ENCODE data around the gene GRID1. TPM values are rescaled to one million over a fixed set of nuclear protein-coding genes. Genes with fewer than 3 reads are reported as not detected.

The GRID1 gene
- total and polyA plus RNA-seq, 9 of the 15 experiments (the other 6 are each of a cell fraction or from before 2014, with no cell fraction given) = 0.01 to 7.2 (median 1.2) TPM

DNA sequence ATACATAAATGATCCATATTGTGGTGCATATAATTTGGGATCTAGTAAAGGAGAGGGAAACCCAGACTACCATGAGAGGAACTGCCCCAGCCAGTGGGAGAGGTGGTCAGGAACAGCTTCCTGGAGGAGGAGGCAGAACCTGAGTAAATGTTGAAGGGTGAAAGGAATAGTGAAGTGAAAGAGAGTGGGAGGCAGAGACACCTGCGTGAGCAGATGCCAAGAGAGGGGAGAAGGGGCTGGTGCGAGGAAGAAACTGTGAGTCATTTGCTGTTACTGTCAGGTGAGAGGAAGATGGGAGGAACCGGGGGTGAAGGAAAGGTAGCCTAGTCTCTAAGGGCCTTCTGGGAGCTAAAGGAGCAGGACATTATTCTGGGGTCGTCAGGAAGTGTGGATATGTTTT is 294.8 kb downstream of the GRID1 start:
- no peaks in the 10 kb centered on the region; a peak in 1 of 5 replicates for H3K4me1 ChIP-seq (replicated peaks in 1 of 2; ENCODE audit: control insufficient read depth in 2 of 2, insufficient read depth in 2 of 2, low read length in 2 of 2)
- ChIA-PET CTCF (ENCODE audit: low intra/inter-chr PET ratio) (no interaction called here), POLR2A (interaction anchor here (0.9 to 1.0 kb wide), 2 partner anchors 14 to 39 kb away, joined by 3 read pairs; no protein-coding TSS in a partner anchor)
- intact Hi-C loops (cut with micrococcal nuclease) (no loop called here), in situ Hi-C loops (cut with MboI) (no loop called here)
- DNase-seq (ENCODE audit: extremely low read depth in 1 of 4, low spot score in 3 of 4) = no peak
- no peak overlapping the region for H2AFZ ChIP-seq (ENCODE audit: low read depth, low read length)
- no peaks in the 10 kb centered on the region for H4K20me1 ChIP-seq (replicated peaks; ENCODE audit: control insufficient read depth, insufficient read depth, low read length)
- 2% methylated on average over 4 of the region's 4 CpGs for WGBS (ENCODE audit: insufficient coverage, low coverage, missing lambda C conversion rate)
- no peaks in the 10 kb centered on the region for H3K9me3 ChIP-seq (replicated peaks; ENCODE audit: control insufficient read depth, insufficient read depth, low read depth, low read length)
- ATAC-seq = no peak
- peaks cover 6 to 44% of the 10 kb centered on the region in 2 experiments for H3K27me3 ChIP-seq (ENCODE audit: control insufficient read depth in 2 of 2, insufficient read depth in 2 of 2, low read length in 2 of 2)
- BruUV-seq (replicated peaks) = no TSS peak
- H3K4me3 ChIP-seq = no peak overlapping the region
- H3K9ac ChIP-seq (ENCODE audit: insufficient read depth in 1 of 2, low read depth in 2 of 2, low read length in 2 of 2) = no peak overlapping the region
- TF ChIP-seq, protein P1, sequence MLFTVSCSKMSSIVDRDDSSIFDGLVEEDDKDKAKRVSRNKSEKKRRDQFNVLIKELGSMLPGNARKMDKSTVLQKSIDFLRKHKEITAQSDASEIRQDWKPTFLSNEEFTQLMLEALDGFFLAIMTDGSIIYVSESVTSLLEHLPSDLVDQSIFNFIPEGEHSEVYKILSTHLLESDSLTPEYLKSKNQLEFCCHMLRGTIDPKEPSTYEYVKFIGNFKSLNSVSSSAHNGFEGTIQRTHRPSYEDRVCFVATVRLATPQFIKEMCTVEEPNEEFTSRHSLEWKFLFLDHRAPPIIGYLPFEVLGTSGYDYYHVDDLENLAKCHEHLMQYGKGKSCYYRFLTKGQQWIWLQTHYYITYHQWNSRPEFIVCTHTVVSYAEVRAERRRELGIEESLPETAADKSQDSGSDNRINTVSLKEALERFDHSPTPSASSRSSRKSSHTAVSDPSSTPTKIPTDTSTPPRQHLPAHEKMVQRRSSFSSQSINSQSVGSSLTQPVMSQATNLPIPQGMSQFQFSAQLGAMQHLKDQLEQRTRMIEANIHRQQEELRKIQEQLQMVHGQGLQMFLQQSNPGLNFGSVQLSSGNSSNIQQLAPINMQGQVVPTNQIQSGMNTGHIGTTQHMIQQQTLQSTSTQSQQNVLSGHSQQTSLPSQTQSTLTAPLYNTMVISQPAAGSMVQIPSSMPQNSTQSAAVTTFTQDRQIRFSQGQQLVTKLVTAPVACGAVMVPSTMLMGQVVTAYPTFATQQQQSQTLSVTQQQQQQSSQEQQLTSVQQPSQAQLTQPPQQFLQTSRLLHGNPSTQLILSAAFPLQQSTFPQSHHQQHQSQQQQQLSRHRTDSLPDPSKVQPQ (CRISPR knock-in tag; IDR thresholded peaks at IDR 0.05; ENCODE audit: borderline replicate concordance) = no peak
- TF ChIP-seq ZFP36 (IDR thresholded peaks at IDR 0.05; ENCODE audit: low read depth, low read length, partially characterized antibody) = peak; percentile 28
- FAIRE-seq = no peak
- H3K36me3 ChIP-seq (ENCODE audit: control insufficient read depth, insufficient read depth, low read length) = no peaks in the 10 kb centered on the region
- H3K4me2 ChIP-seq (ENCODE audit: insufficient read depth, low read length) = no peak overlapping the region
- H3K9me1 ChIP-seq (ENCODE audit: control insufficient read depth, insufficient read depth, low read length) = no peaks in the 10 kb centered on the region
- no peak overlapping the region for H3K27ac ChIP-seq (ENCODE audit: extremely low read depth, low read depth, low read length)
- no peaks in the 10 kb centered on the region for H3K79me2 ChIP-seq (ENCODE audit: control insufficient read depth, insufficient read depth, low read length)

GRCh38 chr10:86071145-86071544 is 295.4 kb downstream of the GRID1 start:
- H3K4me2 ChIP-seq (ENCODE audit: insufficient read depth, low read length) = no peak overlapping the region
- ATAC-seq = no peak
- in situ Hi-C loops (cut with MboI) = no loop called here

More at GRCh38 chr10:86071145-86071544, 295.4 kb downstream of the GRID1 start:
- Histone ChIP-seq H3K4me3 (no peak overlapping the region), H3K9me1 (ENCODE audit: control insufficient read depth, insufficient read depth, low read length) (no peaks in the 10 kb centered on the region), H3K9ac (ENCODE audit: insufficient read depth in 1 of 2, low read depth in 2 of 2, low read length in 2 of 2) (no peak overlapping the region), H3K27ac (ENCODE audit: extremely low read depth, low read depth, low read length) (no peak overlapping the region), H3K36me3 (ENCODE audit: control insufficient read depth, insufficient read depth, low read length) (no peaks in the 10 kb centered on the region), H2AFZ (ENCODE audit: low read depth, low read length) (no peak overlapping the region), H3K27me3 (ENCODE audit: control insufficient read depth in 2 of 2, insufficient read depth in 2 of 2, low read length in 2 of 2) (peaks cover 6 to 50% of the 10 kb centered on the region in 2 experiments), H3K79me2 (ENCODE audit: control insufficient read depth, insufficient read depth, low read length) (no peaks in the 10 kb centered on the region), H4K20me1 (replicated peaks; ENCODE audit: control insufficient read depth, insufficient read depth, low read length) (no peaks in the 10 kb centered on the region), H3K4me1 (replicated peaks in 1 of 2; ENCODE audit: control insufficient read depth in 2 of 2, insufficient read depth in 2 of 2, low read length in 2 of 2) (no peaks in the 10 kb centered on the region; a peak in 1 of 5 replicates), H3K9me3 (replicated peaks; ENCODE audit: control insufficient read depth, insufficient read depth, low read depth, low read length) (no peaks in the 10 kb centered on the region)
- intact Hi-C loops (cut with micrococcal nuclease) = no loop called here
- CTCF ChIA-PET (ENCODE audit: low intra/inter-chr PET ratio) = no interaction called here
- no peak for DNase-seq (ENCODE audit: extremely low read depth in 1 of 4, low spot score in 3 of 4)
- FAIRE-seq = no peak
- no peak for TF ChIP-seq NFIC (IDR thresholded peaks at IDR 0.05)
- TF ChIP-seq ETV6 (IDR thresholded peaks at IDR 0.05; ENCODE audit: borderline replicate concordance in 1 of 2, low read depth in 2 of 2, low read length in 1 of 2) = no peak
- TF ChIP-seq ETV6 (CRISPR knock-in tag; IDR thresholded peaks at IDR 0.05; ENCODE audit: borderline replicate concordance) = no peak
- no peak for TF ChIP-seq HNRNPLL (IDR thresholded peaks at IDR 0.05; ENCODE audit: low read depth, low read length, poor library complexity, severe bottlenecking)
- TF ChIP-seq, protein P2, sequence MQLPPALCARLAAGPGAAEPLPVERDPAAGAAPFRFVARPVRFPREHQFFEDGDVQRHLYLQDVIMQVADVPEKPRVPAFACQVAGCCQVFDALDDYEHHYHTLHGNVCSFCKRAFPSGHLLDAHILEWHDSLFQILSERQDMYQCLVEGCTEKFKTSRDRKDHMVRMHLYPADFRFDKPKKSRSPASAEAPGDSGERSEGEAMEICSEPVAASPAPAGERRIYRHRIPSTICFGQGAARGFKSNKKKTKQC (CRISPR knock-in tag; IDR thresholded peaks at IDR 0.05) = no peak
- TF ChIP-seq MIER1 (IDR thresholded peaks at IDR 0.05; ENCODE audit: low read depth) = no peak
- TF ChIP-seq SMAD4 (CRISPR knock-in tag; conservative IDR thresholded peaks at IDR 0.05) = no peak
- 1% methylated on average over 5 of the region's 5 CpGs for WGBS (ENCODE audit: insufficient coverage, low coverage, missing lambda C conversion rate)
- no TSS peak for BruUV-seq (replicated peaks)
- POLR2A ChIA-PET = interaction anchor here (0.9 kb wide), 1 partner anchor 10 kb away, joined by 4 read pairs; no protein-coding TSS in a partner anchor
